IPS DF 4.7 (cell line): ENCODE results near the gene SLC6A17.

ENCODE experiments used
- DNase-seq: peaks from one replicate; pipeline ENCODE4 v3.0.0-alpha.2; 2013; ENCODE audit warnings: low spot score; ENCODE audit errors: extremely low read depth

Gene SLC6A17

GRCh38 chr1:110218137-110218536 is 67.8 kb downstream of the SLC6A17 start:
- no peak for DNase-seq

GRCh38 chr1:110218739-110219138 is 68.4 kb downstream of the SLC6A17 start:
- no peak for DNase-seq

- DNase-seq = no peak
Measured at GRCh38 chr1:110220324-110220723, 70.0 kb downstream of the SLC6A17 start.

- no peak for DNase-seq
Measured at GRCh38 chr1:110221119-110221518, 70.8 kb downstream of the SLC6A17 start.

- DNase-seq = no peak
Measured at GRCh38 chr1:110223127-110223526, 72.8 kb downstream of the SLC6A17 start.

GRCh38 chr1:110223581-110223980 is 73.3 kb downstream of the SLC6A17 start:
- DNase-seq = no peak

GRCh38 chr1:110224240-110224995 is 74.1 kb downstream of the SLC6A17 start:
- no peak for DNase-seq

GRCh38 chr1:110225212-110225611 is 74.9 kb downstream of the SLC6A17 start:
- no peak for DNase-seq

GRCh38 chr1:110225756-110226404 is 75.6 kb downstream of the SLC6A17 start:
- DNase-seq = no peak

GRCh38 chr1:110227774-110228173 is 77.5 kb downstream of the SLC6A17 start:
- DNase-seq = no peak

- DNase-seq = no peak
Measured at GRCh38 chr1:110228381-110228780, 78.1 kb downstream of the SLC6A17 start.

GRCh38 chr1:110228869-110229268 is 78.6 kb downstream of the SLC6A17 start:
- DNase-seq = no peak

- no peak for DNase-seq
Measured at GRCh38 chr1:110229348-110230001, 79.2 kb downstream of the SLC6A17 start.

- DNase-seq = no peak
Measured at GRCh38 chr1:110230381-110231199, 80.3 kb downstream of the SLC6A17 start.

GRCh38 chr1:110233861-110234260 is 83.6 kb downstream of the SLC6A17 start:
- no peak for DNase-seq

- DNase-seq = no peak
Measured at GRCh38 chr1:110234691-110235090, 84.4 kb downstream of the SLC6A17 start.

GRCh38 chr1:110235181-110235833 is 85.0 kb downstream of the SLC6A17 start:
- DNase-seq = no peak

GRCh38 chr1:110235834-110236682 is 85.8 kb downstream of the SLC6A17 start:
- no peak for DNase-seq

- DNase-seq = no peak
Measured at GRCh38 chr1:110237386-110238152, 87.3 kb downstream of the SLC6A17 start.
